ENCODE results near the gene IFRD2. TPM values are rescaled to one million over a fixed set of nuclear protein-coding genes. Genes with fewer than 3 reads are reported as not detected.
A peak's percentile ranks its signal among the peaks of the same experiment; 100 is the strongest.
"Not testable (repeated sequence)": the region's sequence is repeated elsewhere in the genome, so short reads cannot be mapped to it uniquely, and the experiment has no call there.

IFRD2 gene
- total RNA-seq, 1 experiment from 2014 or later = 111 TPM

- TF ChIP-seq POLR2AphosphoS5 (IDR thresholded peaks at IDR 0.05; ENCODE audit: low read depth, low read length) (no peak), REST (IDR thresholded peaks at IDR 0.05; ENCODE audit: insufficient read depth in 1 of 2, low read depth in 2 of 2, low read length in 1 of 2) (no peak), SIN3A (IDR thresholded peaks at IDR 0.05; ENCODE audit: borderline replicate concordance, insufficient read depth, low read depth, low read length) (no peak), TCF7L2 (IDR thresholded peaks at IDR 0.05; ENCODE audit: low read depth, low read length) (no peak), CTCF (IDR thresholded peaks at IDR 0.05) (no peak)
- Histone ChIP-seq H3K27ac (ENCODE audit: low read length) (peak overlapping the region; percentile 88), H3K4me3 (ENCODE audit: low read depth in 2 of 2, low read length in 2 of 2) (peak overlapping the region in 1 of 2 experiments; percentile 52; a peak in 2 of 4 replicates), H3K4me1 (ENCODE audit: control insufficient read depth, insufficient read depth, low read length) (peaks cover 53% of the 10 kb centered on the region), H3K9me3 (ENCODE audit: control insufficient read depth, insufficient read depth, low read depth, low read length) (no peaks in the 10 kb centered on the region), H3K36me3 (ENCODE audit: control insufficient read depth, insufficient read depth, low read length) (no peaks in the 10 kb centered on the region), H3K27me3 (ENCODE audit: control insufficient read depth, insufficient read depth, low read length) (no peaks in the 10 kb centered on the region)
- in situ Hi-C loops (cut with HindIII; ENCODE audit: low pct_unique_long_range_greater_than_20kb, low sequenced_read_pairs) (no loop called here), intact Hi-C loops (cut with micrococcal nuclease; ENCODE audit: unreplicated experiment) (no loop called here)
- ChIA-PET POLR2A (interaction anchor here (0.7 kb wide), 1 partner anchor 26 kb away, joined by 5 read pairs; no protein-coding TSS in a partner anchor), CTCF (interaction anchor here (0.7 kb wide), 1 partner anchor 125 kb away, joined by 3 read pairs; no protein-coding TSS in a partner anchor)
- no TSS peak for BruUV-seq (replicated peaks)
- no peak for DNase-seq (ENCODE audit: low read depth, low spot score)
- ATAC-seq = peak; percentile 45
These were observed 46.9 kb downstream of the IFRD2 start for GRCh38 chr3:50245251-50245745.

GRCh38 chr3:50244813-50245212, 47.4 kb downstream of the IFRD2 start:
- CTCF ChIA-PET = interaction anchor here (0.7 kb wide), 1 partner anchor 124 kb away, joined by 3 read pairs; no protein-coding TSS in a partner anchor
- POLR2A ChIA-PET = interaction anchor here (0.7 kb wide), 1 partner anchor 26 kb away, joined by 5 read pairs; no protein-coding TSS in a partner anchor
- Histone ChIP-seq H3K4me1 (ENCODE audit: control insufficient read depth, insufficient read depth, low read length) (peaks cover 53% of the 10 kb centered on the region), H3K27ac (ENCODE audit: low read length) (peak overlapping the region; percentile 57; the same call in 1 of the 2 replicates)
- BruUV-seq (replicated peaks); H3K4me3 ChIP-seq (ENCODE audit: low read depth in 2 of 2, low read length in 2 of 2); H3K36me3 ChIP-seq (ENCODE audit: control insufficient read depth, insufficient read depth, low read length); ATAC-seq; DNase-seq (ENCODE audit: low read depth, low spot score); in situ Hi-C loops (cut with HindIII; ENCODE audit: low pct_unique_long_range_greater_than_20kb, low sequenced_read_pairs); intact Hi-C loops (cut with micrococcal nuclease; ENCODE audit: unreplicated experiment); H3K27me3 ChIP-seq (ENCODE audit: control insufficient read depth, insufficient read depth, low read length); H3K9me3 ChIP-seq (ENCODE audit: control insufficient read depth, insufficient read depth, low read depth, low read length): not testable (repeated sequence)

GRCh38 chr3:50243543-50243895, 48.7 kb downstream of the IFRD2 start:
- ATAC-seq = no peak
- in situ Hi-C loops (cut with HindIII; ENCODE audit: low pct_unique_long_range_greater_than_20kb, low sequenced_read_pairs) = no loop called here
- peaks cover 61% of the 10 kb centered on the region for H3K4me1 ChIP-seq (ENCODE audit: control insufficient read depth, insufficient read depth, low read length)

More at GRCh38 chr3:50243543-50243895, 48.7 kb downstream of the IFRD2 start:
- BruUV-seq (replicated peaks) = no TSS peak
- POLR2A ChIA-PET = no interaction called here
- Histone ChIP-seq H3K27ac (ENCODE audit: low read length) (peak overlapping the region; percentile 44; the same call in 1 of the 2 replicates), H3K36me3 (ENCODE audit: control insufficient read depth, insufficient read depth, low read length) (no peaks in the 10 kb centered on the region), H3K9me3 (ENCODE audit: control insufficient read depth, insufficient read depth, low read depth, low read length) (no peaks in the 10 kb centered on the region), H3K4me3 (ENCODE audit: low read depth in 2 of 2, low read length in 2 of 2) (no peak overlapping the region), H3K27me3 (ENCODE audit: control insufficient read depth, insufficient read depth, low read length) (no peaks in the 10 kb centered on the region)
- no peak for DNase-seq (ENCODE audit: low read depth, low spot score)
- intact Hi-C loops (cut with micrococcal nuclease; ENCODE audit: unreplicated experiment) = no loop called here
- CTCF ChIA-PET = interaction anchor here (0.7 to 1.4 kb wide), 3 partner anchors 13 to 16 kb away, joined by 3 to 4 read pairs (median 3); no protein-coding TSS in a partner anchor
- no peak for TF ChIP-seq POLR2AphosphoS5 (IDR thresholded peaks at IDR 0.05; ENCODE audit: low read depth, low read length)
- TF ChIP-seq SIN3A (IDR thresholded peaks at IDR 0.05; ENCODE audit: borderline replicate concordance, insufficient read depth, low read depth, low read length) = no peak
- TF ChIP-seq TCF7L2 (IDR thresholded peaks at IDR 0.05; ENCODE audit: low read depth, low read length) = no peak
- no peak for TF ChIP-seq REST (IDR thresholded peaks at IDR 0.05; ENCODE audit: insufficient read depth in 1 of 2, low read depth in 2 of 2, low read length in 1 of 2)
- no peak for TF ChIP-seq CTCF (IDR thresholded peaks at IDR 0.05)

Data from Panc1 (cell line).